Liver (tissue), 9 donors: ENCODE results near the gene POU3F1. TPM values are rescaled to one million over a fixed set of nuclear protein-coding genes. Genes with fewer than 3 reads are reported as not detected.

Experiments used
- DNase-seq: peaks from one replicate; pipeline ENCODE4 v3.0.0-alpha.2; 2017; ENCODE audit warnings: low spot score
- H3K27ac ChIP-seq, 2 donors: one replicate each; pipeline ENCODE4 v1.7.0; 2013; ENCODE audit warnings: inconsistent platforms in 2 of 2, low read length in 2 of 2, control low read depth in 1 of 2, low read depth in 1 of 2, mild to moderate bottlenecking in 1 of 2
- H3K27me3 ChIP-seq, 4 donors: one replicate each; pipeline versions ENCODE4 v1.6.1 to v1.7.0; 2013; ENCODE audit warnings: low read length in 3 of 4, inconsistent platforms in 1 of 4, mild to moderate bottlenecking in 1 of 4, moderate library complexity in 1 of 4; ENCODE audit not compliant: control insufficient read depth in 4 of 4, insufficient read depth in 4 of 4
- H3K36me3 ChIP-seq, 4 donors: one replicate each; pipeline versions ENCODE4 v1.6.1 to v1.7.0; 2013; ENCODE audit warnings: low read length in 3 of 4, mild to moderate bottlenecking in 3 of 4, low read depth in 1 of 4, moderate library complexity in 1 of 4; ENCODE audit not compliant: control insufficient read depth in 4 of 4, insufficient read depth in 3 of 4
- H3K4me1 ChIP-seq, 4 donors: one replicate each; pipeline versions ENCODE4 v1.6.1 to v1.7.0; 2013; ENCODE audit warnings: low read length in 3 of 4, mild to moderate bottlenecking in 3 of 4, moderate library complexity in 1 of 4; ENCODE audit not compliant: control insufficient read depth in 4 of 4, insufficient read depth in 4 of 4
- H3K4me3 ChIP-seq, 3 donors: one replicate each; pipeline versions ENCODE4 v1.6.1 to v1.7.0; 2013; ENCODE audit warnings: low read length in 3 of 3, control low read depth in 1 of 3, low read depth in 1 of 3, mild to moderate bottlenecking in 1 of 3
- H3K9ac ChIP-seq, 2 donors: one replicate each; pipeline ENCODE4 v1.7.0; 2013; ENCODE audit warnings: low read length in 2 of 2, mild to moderate bottlenecking in 2 of 2, moderate library complexity in 2 of 2, control low read depth in 1 of 2, low read depth in 1 of 2
- H3K9me3 ChIP-seq, 4 donors: one replicate each; pipeline versions ENCODE4 v1.6.1 to v1.7.0; 2013; ENCODE audit warnings: low read length in 3 of 4; ENCODE audit not compliant: control insufficient read depth in 4 of 4
- ATF3 ChIP-seq: IDR thresholded peaks from 2 replicates; pipeline ENCODE4 v1.6.1; 2016; ENCODE audit warnings: antibody characterized with exemption
- CTCF ChIP-seq: fragments of 150-350 bp; IDR thresholded peaks from 2 replicates; pipeline ENCODE4 v1.5.1; 2017; ENCODE audit warnings: improper control_type of control experiment, low read depth, low read length; ENCODE audit not compliant: missing input control
- EGR1 ChIP-seq, 2 donors: IDR thresholded peaks; 2 replicates each; pipeline ENCODE4 v1.6.1; 2016 to 2018; ENCODE audit warnings: antibody characterized with exemption in 2 of 2, low read depth in 2 of 2
- FOXA1 ChIP-seq: IDR thresholded peaks from 2 replicates; pipeline ENCODE4 v1.6.1; 2016; ENCODE audit warnings: antibody characterized with exemption
- FOXA2 ChIP-seq: IDR thresholded peaks from 2 replicates; pipeline ENCODE4 v1.6.1; 2016; ENCODE audit warnings: antibody characterized with exemption
- GABPA ChIP-seq, 2 donors: IDR thresholded peaks in 1 of 2; conservative IDR thresholded peaks in 1 of 2; 2 replicates each; pipeline ENCODE4 v1.6.1; 2016; ENCODE audit warnings: antibody characterized with exemption in 2 of 2, mild to moderate bottlenecking in 1 of 2, moderate library complexity in 1 of 2
- HNF4A ChIP-seq, 2 donors: conservative IDR thresholded peaks; 2 replicates each; pipeline ENCODE4 v1.6.1; 2016; ENCODE audit warnings: antibody characterized with exemption in 2 of 2, mild to moderate bottlenecking in 2 of 2
- HNF4G ChIP-seq: IDR thresholded peaks from 2 replicates; pipeline ENCODE4 v1.6.1; 2016; ENCODE audit warnings: antibody characterized with exemption
- JUND ChIP-seq, 2 donors: IDR thresholded peaks; 2 replicates each; pipeline ENCODE4 v1.6.1; 2016; ENCODE audit warnings: antibody characterized with exemption in 2 of 2
- MAX ChIP-seq: IDR thresholded peaks from 2 replicates; pipeline ENCODE4 v1.6.1; 2016; ENCODE audit warnings: antibody characterized with exemption
- NR2F2 ChIP-seq: IDR thresholded peaks from 2 replicates; pipeline ENCODE4 v1.6.1; 2016; ENCODE audit warnings: antibody characterized with exemption
- RAD21 ChIP-seq, 2 donors: IDR thresholded peaks; 2 replicates each; pipeline ENCODE4 v1.6.1; 2016; ENCODE audit warnings: antibody characterized with exemption in 2 of 2, mild to moderate bottlenecking in 2 of 2
- REST ChIP-seq: IDR thresholded peaks from 2 replicates; pipeline ENCODE4 v1.6.1; 2016; ENCODE audit warnings: antibody characterized with exemption, mild to moderate bottlenecking
- RXRA ChIP-seq, 2 donors: IDR thresholded peaks; 2 replicates each; pipeline ENCODE4 v1.6.1; 2017 to 2018; ENCODE audit warnings: antibody characterized with exemption in 2 of 2, mild to moderate bottlenecking in 1 of 2
- SP1 ChIP-seq: IDR thresholded peaks from 2 replicates; pipeline ENCODE4 v1.6.1; 2018; ENCODE audit warnings: antibody characterized with exemption, mild to moderate bottlenecking
- TAF1 ChIP-seq: conservative IDR thresholded peaks from 2 replicates; pipeline ENCODE4 v1.6.1; 2016; ENCODE audit warnings: antibody characterized with exemption, mild to moderate bottlenecking
- YY1 ChIP-seq: IDR thresholded peaks from 2 replicates; pipeline ENCODE4 v1.6.1; 2016; ENCODE audit warnings: antibody characterized with exemption, mild to moderate bottlenecking
- ZBTB33 ChIP-seq: IDR thresholded peaks from 2 replicates; pipeline ENCODE4 v1.6.1; 2016; ENCODE audit warnings: antibody characterized with exemption
- WGBS: extraction: QIAGEN DNeasy Blood & Tissue Kit; methylation state at CpG from one replicate; pipeline ENCODE4 v1.1.7; 2013; 5-methylcytosine and 5-hydroxymethylcytosine counted together
- polyA plus RNA-seq, 2 donors: library from polyadenylated mRNA; stranded (reverse) in 1 of 2; unstranded in 1 of 2; fragments of 200-250 nt in 1 of 2; fragments of >200 nt in 1 of 2; fragmentation: Nextera tagmentation in 1 of 2; extraction: Ambion mirVana in 1 of 2; gene quantifications; one replicate each; pipeline versions ENCODE4 v1.2.1 to v1.2.3, GENCODE V29; 2013 to 2015
- total RNA-seq, 2 donors: library from RNA; depleted of rRNA; stranded (reverse); fragments of >200 nt; gene quantifications; one replicate each; pipeline ENCODE4 v1.2.3, GENCODE V29; 2014
- donor health status: healthy.
- donor health status: healthy.
- donor health status: healthy.
- donor health status: healthy.
- donor health status: healthy.

The POU3F1 gene
- total and polyA plus RNA-seq, 4 donors = not detected

GRCh38 chr1:38055398-38055797 lies 8.8 kb upstream of the POU3F1 start:
- no peaks in the 10 kb centered on the region for H3K27me3 ChIP-seq
- WGBS = 77% methylated on average over 3 of the region's 3 CpGs
- no peak overlapping the region for H3K9ac ChIP-seq
- H3K27ac ChIP-seq = no peak overlapping the region
- H3K9me3 ChIP-seq = no peaks in the 10 kb centered on the region
- H3K36me3 ChIP-seq = no peaks in the 10 kb centered on the region
- no peak overlapping the region for H3K4me3 ChIP-seq
- no peak for TF ChIP-seq GABPA (IDR thresholded peaks at IDR 0.05 in 1 of 2, conservative IDR thresholded peaks at IDR 0.05 in 1 of 2)
- TF ChIP-seq REST = no peak
- TF ChIP-seq SP1 = no peak
- TF ChIP-seq FOXA1 = no peak
- TF ChIP-seq HNF4A (conservative IDR thresholded peaks at IDR 0.05) = no peak
- TF ChIP-seq EGR1 (IDR thresholded peaks at IDR 0.05; ENCODE audit: low read depth in 2 of 2) = no peak
- no peak for TF ChIP-seq FOXA2
- no peak for TF ChIP-seq YY1
- no peak for TF ChIP-seq ATF3
- no peak for TF ChIP-seq RAD21 (IDR thresholded peaks at IDR 0.05)
- TF ChIP-seq NR2F2 = no peak
- TF ChIP-seq HNF4G = no peak
- TF ChIP-seq RXRA (IDR thresholded peaks at IDR 0.05) = no peak
- no peak for TF ChIP-seq MAX
- no peak for TF ChIP-seq TAF1
- TF ChIP-seq ZBTB33 = no peak
- no peak for TF ChIP-seq CTCF
- TF ChIP-seq JUND (IDR thresholded peaks at IDR 0.05) = no peak
- DNase-seq = no peak
- no peaks in the 10 kb centered on the region for H3K4me1 ChIP-seq
